Camera-type eye (tissue), 1 donor: ENCODE measurements around the gene KRT15. TPM values are rescaled to one million over a fixed set of nuclear protein-coding genes. Genes with fewer than 3 reads are reported as not detected.

ENCODE experiments used
- total RNA-seq: library from RNA; depleted of rRNA; stranded (reverse); fragments of >200 nt; gene quantifications from one replicate; pipeline ENCODE4 v1.2.3, GENCODE V29; 2014

The KRT15 gene
- 80.3 TPM for total RNA-seq

DNA sequence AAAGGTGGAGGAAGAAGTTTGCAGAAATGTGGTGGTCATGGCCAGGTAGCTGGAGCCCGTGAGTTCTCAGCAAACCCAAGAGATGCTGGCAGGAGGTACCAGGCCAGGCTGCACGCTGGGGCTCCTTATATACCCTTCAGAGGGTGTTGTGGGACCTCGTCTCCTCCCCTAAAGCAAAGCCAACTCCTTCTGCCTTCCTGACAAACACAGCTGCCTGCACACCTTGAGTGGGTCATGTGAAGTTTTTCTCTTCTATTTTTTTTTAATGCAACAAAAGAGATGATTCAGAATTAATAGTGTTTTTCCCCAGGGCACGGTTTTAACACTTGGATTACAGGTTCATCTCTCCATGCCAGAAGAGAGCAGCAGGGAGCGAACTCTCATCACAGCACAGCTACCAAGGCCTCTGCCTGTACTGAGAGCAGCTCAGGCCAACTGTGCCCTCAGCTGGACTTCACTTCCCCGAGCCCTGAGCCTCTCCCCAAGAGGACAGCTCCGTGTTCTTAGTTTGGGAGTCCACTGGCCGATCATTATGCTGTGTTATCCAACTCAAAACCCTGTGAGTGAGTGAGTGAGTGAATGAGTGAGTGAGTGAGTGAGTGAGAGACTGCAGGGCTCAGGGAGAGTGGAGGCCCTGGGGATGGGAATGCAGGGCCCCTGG, at the start of gene KRT15:
Gene KRT15 (minus strand): TSS at position 102 of the 661 bp plus-strand sequence. CDS start 63 bp downstream, at position 39.

DNA sequence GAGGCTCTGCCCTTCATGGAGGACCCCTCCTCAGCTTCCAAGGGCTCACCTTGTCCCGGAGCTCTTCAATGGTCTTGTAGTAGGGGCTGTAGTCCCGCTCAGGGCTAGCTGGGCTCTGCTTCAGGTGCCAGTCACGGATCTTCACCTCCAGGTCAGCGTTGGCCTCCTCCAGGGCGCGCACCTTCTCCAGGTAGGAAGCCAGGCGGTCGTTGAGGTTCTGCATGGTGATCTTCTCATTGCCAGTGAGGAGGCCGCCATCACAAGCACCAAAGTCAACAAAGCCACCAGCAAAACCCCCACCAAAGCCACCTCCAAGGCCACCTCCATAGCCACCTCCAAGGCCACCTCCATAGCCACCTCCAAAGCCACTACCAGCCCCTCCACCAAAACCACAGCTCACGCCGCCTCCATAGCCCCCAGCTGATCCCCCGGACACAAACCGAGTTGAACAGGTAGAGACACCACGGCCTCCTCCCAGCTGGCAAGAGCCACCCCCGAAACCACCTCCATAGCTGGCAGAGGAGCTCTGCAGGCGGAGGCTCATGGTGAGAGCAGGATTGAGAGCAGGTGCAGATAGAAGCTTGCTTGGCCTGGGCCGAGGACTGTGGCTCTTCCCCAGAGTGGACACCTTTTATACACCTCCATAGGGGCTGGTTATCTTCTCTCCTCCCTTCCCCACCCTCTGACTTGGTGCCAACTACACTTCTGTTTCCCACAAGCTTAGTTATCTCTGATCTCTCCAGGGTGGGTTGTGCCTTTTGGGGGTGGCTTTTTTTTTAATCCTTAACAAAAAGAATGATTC, 13.5 kb downstream of the KRT15 start, which contains the start of gene KRT13:
Gene KRT13 (minus strand): TSS at position 606 of the 802 bp plus-strand sequence. CDS start 62 bp downstream, at position 544.

GRCh38 chr17:41489531-41489930, 29.2 kb downstream of the KRT15 start, which contains the start of gene KRT36:
Gene KRT36, minus strand, starts transcription at chr17:41489910. Its CDS starts 46 bp downstream, at chr17:41489864.

DNA sequence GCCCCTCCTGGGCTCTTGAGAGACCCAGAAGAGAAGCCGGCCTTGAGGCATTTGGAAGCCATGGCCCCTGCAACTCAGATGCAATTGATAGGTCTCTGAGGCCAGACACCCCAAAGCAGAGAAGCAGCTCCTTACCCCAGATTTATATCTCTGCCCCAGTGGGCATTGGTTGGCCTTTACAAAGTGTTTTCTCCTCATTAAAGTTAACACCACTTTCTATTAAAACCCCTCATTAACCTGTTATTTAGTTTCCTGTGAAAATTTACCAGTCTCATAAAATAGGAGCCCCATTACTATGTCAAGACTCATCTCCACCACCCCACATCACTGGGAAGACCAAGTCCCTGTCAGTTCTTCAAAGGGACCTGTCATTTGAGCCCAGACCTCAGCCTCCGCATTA, 37.7 kb downstream of the KRT15 start, which contains the start of gene KRT35:
Gene KRT35 (minus strand): TSS at position 116 of the 400 bp plus-strand sequence. CDS start 54 bp downstream, at position 62.

GRCh38 chr17:41466988-41467387, 51.7 kb downstream of the KRT15 start, which contains the start of gene KRT32:
Gene KRT32, minus strand, starts transcription at chr17:41467386. Its CDS starts 61 bp downstream, at chr17:41467325.

Other genes starting within 250 kb of the KRT15 start
- not detected for gene KRTAP9-7, start 243.2 kb downstream of the KRT15 start, total RNA-seq
- gene KRTAP29-1, start 216.0 kb downstream of the KRT15 start, total RNA-seq = not detected
- not detected for gene KRTAP16-1, start 209.6 kb downstream of the KRT15 start, total RNA-seq
- gene KRTAP17-1, start 203.2 kb downstream of the KRT15 start, total RNA-seq = not detected
- gene KRT33A, start 168.1 kb downstream of the KRT15 start, total RNA-seq = not detected
- not detected for gene KRT33B, start 149.1 kb downstream of the KRT15 start, total RNA-seq
- gene KRT34, start 136.6 kb downstream of the KRT15 start, total RNA-seq = not detected
- gene KRT31, start 121.3 kb downstream of the KRT15 start, total RNA-seq = not detected
- gene KRT37, start 94.3 kb downstream of the KRT15 start, total RNA-seq = not detected
- not detected for gene KRT38, start 77.9 kb downstream of the KRT15 start, total RNA-seq
- gene KRT32, start 51.5 kb downstream of the KRT15 start, total RNA-seq = not detected
- not detected for gene KRT35, start 37.7 kb downstream of the KRT15 start, total RNA-seq
- gene KRT36, start 29.0 kb downstream of the KRT15 start, total RNA-seq = not detected
- gene KRT13, start 13.3 kb downstream of the KRT15 start, total RNA-seq = 200 TPM
- gene KRT19, start 9.4 kb upstream of the KRT15 start, total RNA-seq = 131 TPM
- gene KRT9, start 53.2 kb upstream of the KRT15 start, total RNA-seq = not detected
- 51.0 TPM for gene KRT14, start 68.0 kb upstream of the KRT15 start, total RNA-seq
- 0.66 TPM for gene KRT16, start 93.9 kb upstream of the KRT15 start, total RNA-seq
- 39.9 TPM for gene KRT17, start 105.7 kb upstream of the KRT15 start, total RNA-seq
- 247 TPM for gene EIF1, start 170.0 kb upstream of the KRT15 start, total RNA-seq
- not detected for gene GAST, start 193.4 kb upstream of the KRT15 start, total RNA-seq
- 0.38 TPM for gene HAP1, start 215.8 kb upstream of the KRT15 start, total RNA-seq